ENCODE measurements around the gene EHF.

- TF ChIP-seq CTCF (IDR thresholded peaks at IDR 0.05; ENCODE audit: low read depth, low read length, poor library complexity, severe bottlenecking): no peak
- no peak for TF ChIP-seq EZH2phosphoT487 (IDR thresholded peaks at IDR 0.05; ENCODE audit: borderline replicate concordance, low read length)
These were observed 44.6 kb upstream of the EHF start for GRCh38 chr11:34576331-34576730.

All from DOHH2 (cell line).